HEK293 (cell line): ENCODE data around the gene ANKRD13D.

Source experiments
- HOXA7 ChIP-seq: sonication (generic); formaldehyde crosslinking; IDR thresholded peaks from 2 replicates; pipeline ENCODE4 v1.8.1; 2022; ENCODE audit warnings: missing genetic modification reagents, borderline replicate concordance
- IKZF3 ChIP-seq: fragments of 450-650 bp; IDR thresholded peaks from 2 replicates; pipeline ENCODE4 v1.5.0; 2018; ENCODE audit warnings: missing biosample characterization, mild to moderate bottlenecking, missing genetic modification characterization, moderate library complexity
- KLF8 ChIP-seq: fragments of 450-650 bp; formaldehyde crosslinking; IDR thresholded peaks from 2 replicates; pipeline ENCODE4 v1.5.1; 2016; ENCODE audit warnings: missing biosample characterization, missing genetic modification characterization
- MEIS1 ChIP-seq: sonication (generic); formaldehyde crosslinking; IDR thresholded peaks from 2 replicates; pipeline ENCODE4 v1.8.1; 2022; ENCODE audit warnings: missing genetic modification reagents, mild to moderate bottlenecking, borderline replicate concordance
- OVOL3 ChIP-seq: fragments of 450-650 bp; formaldehyde crosslinking; IDR thresholded peaks from 2 replicates; pipeline ENCODE4 v1.5.1; 2016; ENCODE audit warnings: missing biosample characterization, missing genetic modification characterization
- SALL2 ChIP-seq: fragments of 450-650 bp; formaldehyde crosslinking; IDR thresholded peaks from 2 replicates; pipeline ENCODE4 v1.5.0; 2017; ENCODE audit warnings: missing biosample characterization, mild to moderate bottlenecking, missing genetic modification characterization, borderline replicate concordance
- TCF7L2 ChIP-seq: IDR thresholded peaks from 2 replicates; pipeline ENCODE4 v1.6.1; 2011; ENCODE audit warnings: low read depth, mild to moderate bottlenecking, inconsistent platforms, low read length, moderate library complexity, borderline replicate concordance
- YY1 ChIP-seq: fragments of 450-650 bp; formaldehyde crosslinking; IDR thresholded peaks from 2 replicates; pipeline ENCODE4 v1.5.1; 2018; ENCODE audit warnings: missing biosample characterization, missing genetic modification characterization
- ZBTB1 ChIP-seq: fragments of 450-650 bp; formaldehyde crosslinking; IDR thresholded peaks from 2 replicates; pipeline ENCODE4 v1.5.1; 2016; ENCODE audit warnings: missing biosample characterization, missing genetic modification characterization
- ZBTB11 ChIP-seq: fragments of 450-650 bp; formaldehyde crosslinking; conservative IDR thresholded peaks from 2 replicates; pipeline ENCODE4 v1.5.1; 2016; ENCODE audit warnings: low read depth, missing biosample characterization, missing genetic modification characterization
- ZBTB17 ChIP-seq: fragments of 450-650 bp; formaldehyde crosslinking; IDR thresholded peaks from 2 replicates; pipeline ENCODE4 v1.5.1; 2016; ENCODE audit warnings: missing biosample characterization, missing genetic modification characterization
- ZNF175 ChIP-seq: fragments of 450-650 bp; formaldehyde crosslinking; IDR thresholded peaks from 2 replicates; pipeline ENCODE4 v1.5.1; 2016; ENCODE audit warnings: missing biosample characterization, missing genetic modification characterization
- ZNF239 ChIP-seq: fragments of 450-650 bp; formaldehyde crosslinking; IDR thresholded peaks from 2 replicates; pipeline ENCODE4 v1.5.1; 2016; ENCODE audit warnings: missing biosample characterization, missing genetic modification characterization
- ZNF302 ChIP-seq: fragments of 450-650 bp; formaldehyde crosslinking; IDR thresholded peaks from 2 replicates; pipeline ENCODE4 v1.5.1; 2016; ENCODE audit warnings: missing biosample characterization, missing genetic modification characterization, low read depth
- ZNF510 ChIP-seq: fragments of 450-650 bp; formaldehyde crosslinking; IDR thresholded peaks from 2 replicates; pipeline ENCODE4 v1.5.1; 2018; ENCODE audit warnings: mild to moderate bottlenecking, missing genetic modification characterization, missing biosample characterization; ENCODE audit not compliant: insufficient replicate concordance
- ZNF571 ChIP-seq: fragments of 450-650 bp; formaldehyde crosslinking; IDR thresholded peaks from 2 replicates; pipeline ENCODE4 v1.5.0; 2017; ENCODE audit warnings: missing biosample characterization, missing genetic modification characterization
- ZNF707 ChIP-seq: fragments of 450-650 bp; formaldehyde crosslinking; IDR thresholded peaks from 2 replicates; pipeline ENCODE4 v1.5.1; 2016; ENCODE audit warnings: missing biosample characterization, missing genetic modification characterization
- ZNF830 ChIP-seq: fragments of 450-650 bp; IDR thresholded peaks from 2 replicates; pipeline ENCODE4 v1.5.0; 2018; ENCODE audit warnings: missing biosample characterization, missing genetic modification characterization, low read depth, mild to moderate bottlenecking, moderate library complexity
- TF ChIP-seq, protein P1 (sequence below): fragments of 450-650 bp; IDR thresholded peaks from 2 replicates; pipeline ENCODE4 v1.5.1; 2018; ENCODE audit warnings: missing biosample characterization, missing genetic modification characterization
- TF ChIP-seq, protein P2 (sequence below): fragments of 450-650 bp; formaldehyde crosslinking; IDR thresholded peaks from 2 replicates; pipeline ENCODE4 v1.5.1; 2016; ENCODE audit warnings: missing biosample characterization, missing genetic modification characterization, borderline replicate concordance
- TF ChIP-seq, protein P3 (sequence below): fragments of 450-650 bp; formaldehyde crosslinking; IDR thresholded peaks from 2 replicates; pipeline ENCODE4 v1.5.1; 2016; ENCODE audit warnings: missing biosample characterization, missing genetic modification characterization

ANKRD13D gene

GRCh38 chr11:67262731-67263675 is 26.1 kb upstream of the ANKRD13D start (continued):
- TF ChIP-seq, protein P1, sequence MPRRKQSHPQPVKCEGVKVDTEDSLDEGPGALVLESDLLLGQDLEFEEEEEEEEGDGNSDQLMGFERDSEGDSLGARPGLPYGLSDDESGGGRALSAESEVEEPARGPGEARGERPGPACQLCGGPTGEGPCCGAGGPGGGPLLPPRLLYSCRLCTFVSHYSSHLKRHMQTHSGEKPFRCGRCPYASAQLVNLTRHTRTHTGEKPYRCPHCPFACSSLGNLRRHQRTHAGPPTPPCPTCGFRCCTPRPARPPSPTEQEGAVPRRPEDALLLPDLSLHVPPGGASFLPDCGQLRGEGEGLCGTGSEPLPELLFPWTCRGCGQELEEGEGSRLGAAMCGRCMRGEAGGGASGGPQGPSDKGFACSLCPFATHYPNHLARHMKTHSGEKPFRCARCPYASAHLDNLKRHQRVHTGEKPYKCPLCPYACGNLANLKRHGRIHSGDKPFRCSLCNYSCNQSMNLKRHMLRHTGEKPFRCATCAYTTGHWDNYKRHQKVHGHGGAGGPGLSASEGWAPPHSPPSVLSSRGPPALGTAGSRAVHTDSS (tag by site-specific recombination) = no peak
- TF ChIP-seq, protein P2, sequence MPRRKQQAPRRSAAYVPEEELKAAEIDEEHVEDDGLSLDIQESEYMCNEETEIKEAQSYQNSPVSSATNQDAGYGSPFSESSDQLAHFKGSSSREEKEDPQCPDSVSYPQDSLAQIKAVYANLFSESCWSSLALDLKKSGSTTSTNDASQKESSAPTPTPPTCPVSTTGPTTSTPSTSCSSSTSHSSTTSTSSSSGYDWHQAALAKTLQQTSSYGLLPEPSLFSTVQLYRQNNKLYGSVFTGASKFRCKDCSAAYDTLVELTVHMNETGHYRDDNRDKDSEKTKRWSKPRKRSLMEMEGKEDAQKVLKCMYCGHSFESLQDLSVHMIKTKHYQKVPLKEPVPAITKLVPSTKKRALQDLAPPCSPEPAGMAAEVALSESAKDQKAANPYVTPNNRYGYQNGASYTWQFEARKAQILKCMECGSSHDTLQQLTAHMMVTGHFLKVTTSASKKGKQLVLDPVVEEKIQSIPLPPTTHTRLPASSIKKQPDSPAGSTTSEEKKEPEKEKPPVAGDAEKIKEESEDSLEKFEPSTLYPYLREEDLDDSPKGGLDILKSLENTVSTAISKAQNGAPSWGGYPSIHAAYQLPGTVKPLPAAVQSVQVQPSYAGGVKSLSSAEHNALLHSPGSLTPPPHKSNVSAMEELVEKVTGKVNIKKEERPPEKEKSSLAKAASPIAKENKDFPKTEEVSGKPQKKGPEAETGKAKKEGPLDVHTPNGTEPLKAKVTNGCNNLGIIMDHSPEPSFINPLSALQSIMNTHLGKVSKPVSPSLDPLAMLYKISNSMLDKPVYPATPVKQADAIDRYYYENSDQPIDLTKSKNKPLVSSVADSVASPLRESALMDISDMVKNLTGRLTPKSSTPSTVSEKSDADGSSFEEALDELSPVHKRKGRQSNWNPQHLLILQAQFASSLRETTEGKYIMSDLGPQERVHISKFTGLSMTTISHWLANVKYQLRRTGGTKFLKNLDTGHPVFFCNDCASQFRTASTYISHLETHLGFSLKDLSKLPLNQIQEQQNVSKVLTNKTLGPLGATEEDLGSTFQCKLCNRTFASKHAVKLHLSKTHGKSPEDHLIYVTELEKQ (tag by site-specific recombination) = no peak
- no peak for TF ChIP-seq ZNF239 (tag by site-specific recombination)
- no peak for TF ChIP-seq ZNF510 (tag by site-specific recombination)
- TF ChIP-seq ZNF175 = no peak
- TF ChIP-seq ZBTB17 (tag by site-specific recombination) = 0 out of 2 replicates have a peak, but pooled peaks have one; percentile 25
- no peak for TF ChIP-seq SALL2 (tag by site-specific recombination)
- no peak for TF ChIP-seq ZNF571 (tag by site-specific recombination)
- TF ChIP-seq OVOL3 (tag by site-specific recombination) = no peak
- TF ChIP-seq IKZF3 (tag by site-specific recombination) = no peak
- no peak for TF ChIP-seq ZNF302
- TF ChIP-seq, protein P3, sequence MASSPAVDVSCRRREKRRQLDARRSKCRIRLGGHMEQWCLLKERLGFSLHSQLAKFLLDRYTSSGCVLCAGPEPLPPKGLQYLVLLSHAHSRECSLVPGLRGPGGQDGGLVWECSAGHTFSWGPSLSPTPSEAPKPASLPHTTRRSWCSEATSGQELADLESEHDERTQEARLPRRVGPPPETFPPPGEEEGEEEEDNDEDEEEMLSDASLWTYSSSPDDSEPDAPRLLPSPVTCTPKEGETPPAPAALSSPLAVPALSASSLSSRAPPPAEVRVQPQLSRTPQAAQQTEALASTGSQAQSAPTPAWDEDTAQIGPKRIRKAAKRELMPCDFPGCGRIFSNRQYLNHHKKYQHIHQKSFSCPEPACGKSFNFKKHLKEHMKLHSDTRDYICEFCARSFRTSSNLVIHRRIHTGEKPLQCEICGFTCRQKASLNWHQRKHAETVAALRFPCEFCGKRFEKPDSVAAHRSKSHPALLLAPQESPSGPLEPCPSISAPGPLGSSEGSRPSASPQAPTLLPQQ = no peak
- TF ChIP-seq YY1 = no peak
- TF ChIP-seq ZBTB11 = peak; percentile 61
- TF ChIP-seq HOXA7 = no peak
- no peak for TF ChIP-seq KLF8
- TF ChIP-seq TCF7L2 = no peak
- no peak for TF ChIP-seq ZNF707 (tag by site-specific recombination)
- TF ChIP-seq MEIS1 (CRISPR knock-in tag) = no peak
- TF ChIP-seq ZNF830 (tag by site-specific recombination) = no peak
- no peak for TF ChIP-seq ZBTB1
